Gastroesophageal sphincter (tissue), 4 donors: Measurements from ENCODE around the gene DCAF12L1. TPM values are rescaled to one million over a fixed set of nuclear protein-coding genes. Genes with fewer than 3 reads are reported as not detected.

Source experiments
- ATAC-seq: fragments of 150-250 bp; one replicate; pipeline ENCODE4 v1.9.1; 2016; ENCODE audit warnings: mild to moderate bottlenecking, moderate library complexity
- H3K27ac ChIP-seq, 4 donors: fragments of 200-600 bp; sonication (generic) in 3 of 4; 1 replicate in 3 of 4; 2 replicates in 1 of 4; pipeline ENCODE4 v1.5.1; 2016 to 2019
- H3K27me3 ChIP-seq: fragments of 200-600 bp; sonication (generic); one replicate; pipeline ENCODE4 v1.5.1; 2019
- H3K36me3 ChIP-seq, 2 donors: fragments of 200-600 bp; sonication (generic); one replicate each; pipeline ENCODE4 v1.5.1; 2019; ENCODE audit warnings: control low read depth in 1 of 2
- H3K4me1 ChIP-seq, 3 donors: fragments of 200-600 bp; sonication (generic); 1 replicate in 2 of 3; 2 replicates in 1 of 3; pipeline ENCODE4 v1.5.1; 2016 to 2019; ENCODE audit warnings: control low read depth in 2 of 3
- H3K4me3 ChIP-seq, 2 donors: fragments of 200-600 bp; sonication (generic); one replicate each; pipeline ENCODE4 v1.5.1; 2019; ENCODE audit warnings: mild to moderate bottlenecking in 1 of 2, moderate library complexity in 1 of 2
- H3K9me3 ChIP-seq, 3 donors: fragments of 200-600 bp; sonication (generic); one replicate each; pipeline ENCODE4 v1.5.1; 2017 to 2019; ENCODE audit warnings: control low read depth in 2 of 3
- CTCF ChIP-seq, 4 experiments: fragments of 200-600 bp in 2 of 4; fragments of 450-650 bp in 2 of 4; sonication (generic) in 1 of 4; IDR thresholded peaks; one replicate each; pipeline ENCODE4 v1.5.1; 2017 to 2019; ENCODE audit warnings: antibody characterized with exemption in 4 of 4, mild to moderate bottlenecking in 2 of 4, moderate library complexity in 2 of 4
- EP300 ChIP-seq: sonication (generic); formaldehyde crosslinking; IDR thresholded peaks from one replicate; pipeline ENCODE4 v1.6.1; 2017; ENCODE audit warnings: antibody characterized with exemption, mild to moderate bottlenecking
- POLR2A ChIP-seq, 2 donors: fragments of 450-650 bp; IDR thresholded peaks; one replicate each; pipeline ENCODE4 v1.6.1; 2017; ENCODE audit warnings: antibody characterized with exemption in 2 of 2, mild to moderate bottlenecking in 2 of 2, moderate library complexity in 1 of 2
- POLR2AphosphoS5 ChIP-seq: sonication (generic); formaldehyde crosslinking; IDR thresholded peaks from one replicate; pipeline ENCODE4 v1.6.1; 2017; ENCODE audit warnings: antibody characterized with exemption
- WGBS, 2 donors: methylation state at CpG; one replicate each; pipeline ENCODE4 v1.1.5; 2018; ENCODE audit warnings: low coverage in 1 of 2; 5-methylcytosine and 5-hydroxymethylcytosine counted together
- small RNA-seq, 4 donors: library from RNA; depleted of rRNA; stranded (forward); fragments of <200 nt; gene quantifications; one replicate each; pipeline ENCODE3, GENCODE V24; 2016
- total RNA-seq, 4 donors: library from RNA; depleted of rRNA; stranded (reverse); fragments of >200 nt; gene quantifications; one replicate each; pipeline ENCODE4 v1.1.0, GENCODE V29; 2016

The DCAF12L1 gene
- total RNA-seq, 4 donors from 2014 or later = not detected

- no CpG with 5 or more reads among the region's 17 CpGs for WGBS, 2 donors
- no peaks in the 10 kb centered on the region for H3K4me1 ChIP-seq
- no peak for TF ChIP-seq POLR2AphosphoS5
- no peak for TF ChIP-seq POLR2A (IDR thresholded peaks at IDR 0.05)
- TF ChIP-seq CTCF (IDR thresholded peaks at IDR 0.05) = no peak
- no peak for TF ChIP-seq EP300
- H3K9me3 ChIP-seq = no peaks in the 10 kb centered on the region
- H3K4me3 ChIP-seq = no peak overlapping the region
- peaks cover 20% of the 10 kb centered on the region for H3K27me3 ChIP-seq
- H3K27ac ChIP-seq = no peak overlapping the region
- ATAC-seq = no peak
- no peaks in the 10 kb centered on the region for H3K36me3 ChIP-seq
Measured at GRCh38 chrX:126551306-126551705, 1.3 kb downstream of the DCAF12L1 start.

GRCh38 chrX:126550816-126551215, 1.8 kb downstream of the DCAF12L1 start:
- Histone ChIP-seq H3K9me3 (no peaks in the 10 kb centered on the region), H3K36me3 (no peaks in the 10 kb centered on the region), H3K4me1 (no peaks in the 10 kb centered on the region), H3K27me3 (peaks cover 20% of the 10 kb centered on the region), H3K4me3 (no peak overlapping the region), H3K27ac (no peak overlapping the region)
- 79 to 82% methylated on average over 5 of the region's 6 CpGs for WGBS, 2 donors
- no peak for ATAC-seq
- TF ChIP-seq POLR2AphosphoS5 (no peak), CTCF (IDR thresholded peaks at IDR 0.05) (no peak), POLR2A (IDR thresholded peaks at IDR 0.05) (no peak), EP300 (no peak)

GRCh38 chrX:126509923-126510322, 42.7 kb downstream of the DCAF12L1 start:
- Histone ChIP-seq H3K36me3 (no peaks in the 10 kb centered on the region), H3K4me3 (no peak overlapping the region), H3K4me1 (no peaks in the 10 kb centered on the region), H3K9me3 (no peaks in the 10 kb centered on the region), H3K27ac (no peak overlapping the region), H3K27me3 (no peaks in the 10 kb centered on the region)
- no peak for TF ChIP-seq EP300
- no peak for TF ChIP-seq POLR2A (IDR thresholded peaks at IDR 0.05)
- no peak for TF ChIP-seq POLR2AphosphoS5
- TF ChIP-seq CTCF (IDR thresholded peaks at IDR 0.05) = no peak
- 0 to 63% methylated on average over 1 to 3 of the region's 3 CpGs for WGBS, 2 donors
- ATAC-seq = no peak

Small RNA genes lying within 50 kb of the gene (small RNA-seq; reads per million reads assigned to genes)
- 0 reads per million in 4 donors for gene Z69908.1
